Esophagus muscularis mucosa (tissue), 4 donors: ENCODE measurements around the gene ACAP3. TPM values are rescaled to one million over a fixed set of nuclear protein-coding genes. Genes with fewer than 3 reads are reported as not detected.

ENCODE experiments used
- DNase-seq: peaks from one replicate; pipeline ENCODE4 v3.0.0-alpha.2; 2017; ENCODE audit errors: extremely low spot score
- H3K27ac ChIP-seq, 4 donors: fragments of 200-600 bp; sonication (generic); replicated peaks in 1 of 4; 1 replicate in 3 of 4; 2 replicates in 1 of 4; pipeline ENCODE4 v1.5.1; 2016 to 2019; ENCODE audit warnings: mild to moderate bottlenecking in 1 of 4
- H3K27me3 ChIP-seq, 4 donors: fragments of 200-600 bp; sonication (generic); one replicate each; pipeline versions ENCODE4 v1.5.1 to v1.6.0; 2016 to 2019
- H3K36me3 ChIP-seq, 4 donors: fragments of 200-600 bp; sonication (generic); one replicate each; pipeline ENCODE4 v1.5.1; 2016 to 2019
- H3K4me1 ChIP-seq, 4 donors: fragments of 200-600 bp; sonication (generic); one replicate each; pipeline ENCODE4 v1.5.1; 2016 to 2019
- H3K4me3 ChIP-seq, 4 donors: fragments of 200-600 bp; sonication (generic); 1 replicate in 2 of 4; 2 replicates in 2 of 4; pipeline ENCODE4 v1.5.1; 2016 to 2019; ENCODE audit warnings: mild to moderate bottlenecking in 4 of 4, moderate library complexity in 1 of 4
- H3K9me3 ChIP-seq, 4 donors: fragments of 200-600 bp; sonication (generic); 1 replicate in 3 of 4; 2 replicates in 1 of 4; pipeline ENCODE4 v1.5.1; 2016 to 2019
- CTCF ChIP-seq, 3 experiments: fragments of 200-600 bp in 2 of 3; fragments of 450-650 bp in 1 of 3; sonication (generic) in 2 of 3; IDR thresholded peaks; one replicate each; pipeline ENCODE4 v1.5.1; 2017 to 2019; ENCODE audit warnings: antibody characterized with exemption in 3 of 3, mild to moderate bottlenecking in 2 of 3, moderate library complexity in 1 of 3
- EP300 ChIP-seq: sonication (generic); formaldehyde crosslinking; IDR thresholded peaks from one replicate; pipeline ENCODE4 v1.6.1; 2017; ENCODE audit warnings: antibody characterized with exemption
- POLR2A ChIP-seq: fragments of 450-650 bp; IDR thresholded peaks from one replicate; pipeline ENCODE4 v1.6.1; 2017; ENCODE audit warnings: antibody characterized with exemption, moderate library complexity, mild to moderate bottlenecking, low read depth
- POLR2AphosphoS5 ChIP-seq, 2 donors: sonication (generic); formaldehyde crosslinking; IDR thresholded peaks; one replicate each; pipeline ENCODE4 v1.6.1; 2017; ENCODE audit warnings: antibody characterized with exemption in 2 of 2
- WGBS: methylation state at CpG from one replicate; pipeline ENCODE4 v1.1.5; 2018; 5-methylcytosine and 5-hydroxymethylcytosine counted together
- intact Hi-C: fragments of 100-400 bp; cut with DNase I; formaldehyde crosslinking; loops from one replicate; pipeline ENCODE4 v1.15.1; 2023
- total RNA-seq, 4 donors: library from RNA; depleted of rRNA; stranded (reverse); fragments of >200 nt; gene quantifications; one replicate each; pipeline versions ENCODE4 v1.1.0 to v1.2.1, GENCODE V29; 2016

Gene ACAP3
- total RNA-seq, 4 donors from 2014 or later: 34.8 to 63.2 (median 47.4) TPM

GRCh38 chr1:1306070-1306660, 1.6 kb downstream of the ACAP3 start:
- 28% methylated on average over 6 of the region's 11 CpGs for WGBS
- peaks cover 48 to 68% (median 61%) of the 10 kb centered on the region in 4 donors for H3K4me1 ChIP-seq
- no peak for TF ChIP-seq POLR2AphosphoS5 (IDR thresholded peaks at IDR 0.05)
- no peak for TF ChIP-seq POLR2A
- TF ChIP-seq EP300: no peak
- no peak for TF ChIP-seq CTCF (IDR thresholded peaks at IDR 0.05)
- H3K36me3 ChIP-seq: peaks cover 3 to 18% (median 16%) of the 10 kb centered on the region in 4 donors
- intact Hi-C loops: no loop called here
- H3K27ac ChIP-seq: peak overlapping the region; percentile 79 to 87 (median 84)
- H3K4me3 ChIP-seq: peak overlapping the region; percentile 67 to 91 (median 81)
- no peak for DNase-seq
- H3K27me3 ChIP-seq: no peaks in the 10 kb centered on the region
- no peaks in the 10 kb centered on the region for H3K9me3 ChIP-seq

- DNase-seq: peak; percentile 93
- 13% methylated on average over 4 of the region's 25 CpGs for WGBS
- Histone ChIP-seq H3K9me3 (no peaks in the 10 kb centered on the region), H3K27ac (peak overlapping the region; percentile 79 to 87 (median 84)), H3K27me3 (no peaks in the 10 kb centered on the region), H3K36me3 (peaks cover 0 to 13% (median 10%) of the 10 kb centered on the region in 4 donors), H3K4me3 (peak overlapping the region; percentile 67 to 91 (median 81)), H3K4me1 (peaks cover 48 to 66% (median 61%) of the 10 kb centered on the region in 4 donors)
- TF ChIP-seq POLR2A (no peak), EP300 (no peak), POLR2AphosphoS5 (IDR thresholded peaks at IDR 0.05) (peak; percentile 40 to 55)
- intact Hi-C loops: no loop called here
Measured at GRCh38 chr1:1305300-1306069, 2.2 kb downstream of the ACAP3 start.

- H3K27ac ChIP-seq: peak overlapping the region; percentile 79 to 87 (median 84)
- H3K4me3 ChIP-seq: peak overlapping the region; percentile 67 to 91 (median 81)
- intact Hi-C loops: no loop called here
- DNase-seq: peak; percentile 96
- 20% methylated on average over 16 of the region's 29 CpGs for WGBS
- H3K4me1 ChIP-seq: peaks cover 44 to 57% (median 55%) of the 10 kb centered on the region in 4 donors
- peaks cover 0 to 13% (median 7%) of the 10 kb centered on the region in 4 donors for H3K36me3 ChIP-seq
- no peaks in the 10 kb centered on the region for H3K9me3 ChIP-seq
- TF ChIP-seq POLR2AphosphoS5 (IDR thresholded peaks at IDR 0.05): peak; percentile 41 to 88
- no peak for TF ChIP-seq EP300
- no peaks in the 10 kb centered on the region for H3K27me3 ChIP-seq
Measured at GRCh38 chr1:1304331-1305299, 3.1 kb downstream of the ACAP3 start.

- 80% methylated on average over 4 of the region's 13 CpGs for WGBS
- H3K9me3 ChIP-seq: no peaks in the 10 kb centered on the region
- peak overlapping the region in 1 of 4 donors; percentile 67 for H3K4me3 ChIP-seq
- DNase-seq: no peak
- TF ChIP-seq EP300: no peak
- no peak for TF ChIP-seq POLR2A
- no peak for TF ChIP-seq POLR2AphosphoS5 (IDR thresholded peaks at IDR 0.05)
- TF ChIP-seq CTCF (IDR thresholded peaks at IDR 0.05): no peak
- H3K36me3 ChIP-seq: peaks cover 0 to 21% (median 11%) of the 10 kb centered on the region in 4 donors
- intact Hi-C loops: no loop called here
- peak overlapping the region; percentile 79 to 87 (median 84) for H3K27ac ChIP-seq
- peaks cover 38 to 55% (median 46%) of the 10 kb centered on the region in 4 donors for H3K4me1 ChIP-seq
- H3K27me3 ChIP-seq: no peaks in the 10 kb centered on the region
Measured at GRCh38 chr1:1303736-1304135, 4.0 kb downstream of the ACAP3 start.

GRCh38 chr1:1302951-1303509, 4.7 kb downstream of the ACAP3 start:
- DNase-seq: no peak
- H3K4me1 ChIP-seq: peaks cover 38 to 56% (median 45%) of the 10 kb centered on the region in 4 donors
- TF ChIP-seq EP300 (no peak), CTCF (IDR thresholded peaks at IDR 0.05) (no peak)
- H3K4me3 ChIP-seq: no peak overlapping the region
- intact Hi-C loops: no loop called here
- no peaks in the 10 kb centered on the region for H3K9me3 ChIP-seq
- 58% methylated on average over 11 of the region's 31 CpGs for WGBS
- H3K27me3 ChIP-seq: no peaks in the 10 kb centered on the region
- peaks cover 0 to 26% (median 15%) of the 10 kb centered on the region in 4 donors for H3K36me3 ChIP-seq
- peak overlapping the region in 1 of 4 donors; percentile 83 for H3K27ac ChIP-seq
